Transverse colon (tissue), 4 donors: ENCODE data around the gene IPPK. TPM values are rescaled to one million over a fixed set of nuclear protein-coding genes. Genes with fewer than 3 reads are reported as not detected.
"Not testable (repeated sequence)": the region's sequence is repeated elsewhere in the genome, so short reads cannot be mapped to it uniquely, and the experiment has no call there.

Experiments used
- DNase-seq: peaks from one replicate; pipeline ENCODE4 v3.0.0-alpha.2; 2019
- H3K27ac ChIP-seq, 4 donors: fragments of 200-600 bp; sonication (generic); 2 replicates each; pipeline ENCODE4 v1.5.1; 2016 to 2018; ENCODE audit warnings: inconsistent platforms in 4 of 4
- H3K27me3 ChIP-seq: fragments of 200-600 bp; sonication (generic); 2 replicates; pipeline ENCODE4 v1.5.1; 2017; ENCODE audit warnings: inconsistent platforms
- H3K36me3 ChIP-seq, 4 donors: fragments of 200-600 bp; sonication (generic); 2 replicates each; pipeline ENCODE4 v1.5.1; 2017 to 2019; ENCODE audit warnings: inconsistent platforms in 4 of 4
- H3K4me1 ChIP-seq, 4 donors: fragments of 200-600 bp; sonication (generic); 2 replicates each; pipeline ENCODE4 v1.5.1; 2017 to 2020; ENCODE audit warnings: inconsistent platforms in 4 of 4
- H3K4me3 ChIP-seq, 4 donors: fragments of 200-600 bp; sonication (generic); 1 replicate in 1 of 4; 2 replicates in 3 of 4; pipeline versions ENCODE4 v1.5.1 to v1.6.1; 2017 to 2019; ENCODE audit warnings: inconsistent platforms in 4 of 4
- H3K9me3 ChIP-seq, 2 donors: fragments of 200-600 bp; sonication (generic); 2 replicates each; pipeline ENCODE4 v1.5.1; 2017 to 2019; ENCODE audit warnings: inconsistent platforms in 2 of 2
- CTCF ChIP-seq, 5 experiments: fragments of 200-600 bp in 3 of 5; fragments of 450-650 bp in 2 of 5; sonication (generic) in 3 of 5; IDR thresholded peaks; 1 replicate in 2 of 5; 2 replicates in 3 of 5; pipeline ENCODE4 v1.5.1; 2016 to 2017; ENCODE audit warnings: antibody characterized with exemption in 5 of 5, inconsistent platforms in 3 of 5, mild to moderate bottlenecking in 2 of 5, moderate library complexity in 1 of 5
- EP300 ChIP-seq: sonication (generic); formaldehyde crosslinking; IDR thresholded peaks from one replicate; pipeline ENCODE4 v1.6.1; 2017; ENCODE audit warnings: antibody characterized with exemption, low read depth
- POLR2A ChIP-seq: fragments of 450-650 bp; IDR thresholded peaks from one replicate; pipeline ENCODE4 v1.6.1; 2016; ENCODE audit warnings: antibody characterized with exemption, mild to moderate bottlenecking, moderate library complexity
- POLR2AphosphoS5 ChIP-seq, 3 donors: sonication (generic); formaldehyde crosslinking; IDR thresholded peaks; one replicate each; pipeline ENCODE4 v1.6.1; 2016; ENCODE audit warnings: antibody characterized with exemption in 3 of 3
- WGBS, 2 donors: methylation state at CpG; one replicate each; pipeline ENCODE4 v1.1.5; 2018; ENCODE audit warnings: low coverage in 1 of 2; 5-methylcytosine and 5-hydroxymethylcytosine counted together
- in situ Hi-C, 4 donors: fragments of 200-750 bp; cut with MboI; loops; one replicate each; pipeline versions ENCODE4 v1.15.0 to v1.15.1; 2017; ENCODE audit warnings: low sequenced_read_pairs in 3 of 4, low pct_ligation_motif_present in 1 of 4, low pct_unique_long_range_greater_than_20kb in 1 of 4
- intact Hi-C: fragments of 100-400 bp; cut with DNase I; formaldehyde crosslinking; loops from one replicate; pipeline ENCODE4 v1.15.1; 2023; ENCODE audit warnings: low total_unique reads
- total RNA-seq, 4 donors: library from RNA; depleted of rRNA; stranded (reverse); fragments of >200 nt; gene quantifications; one replicate each; pipeline ENCODE4 v1.1.0, GENCODE V29; 2016

IPPK gene
- total RNA-seq, 4 donors from 2014 or later: 6.2 to 12.2 (median 10.1) TPM

- no peak for DNase-seq
- Histone ChIP-seq H3K9me3 (no peaks in the 10 kb centered on the region), H3K36me3 (no peaks in the 10 kb centered on the region), H3K27me3 (no peaks in the 10 kb centered on the region), H3K27ac (no peak overlapping the region), H3K4me3 (no peak overlapping the region), H3K4me1 (peaks cover 0 to 2% (median 0%) of the 10 kb centered on the region in 4 donors)
- in situ Hi-C loops: loop anchor here in 3 of 4 donors (10.0 to 25.0 kb wide), 3 partner anchors 292 to 489 kb away; no protein-coding TSS in a partner anchor
- no peak for TF ChIP-seq POLR2AphosphoS5 (IDR thresholded peaks at IDR 0.05)
- intact Hi-C loops: no loop called here
Observed at GRCh38 chr9:92626484-92626883, 43.4 kb downstream of the IPPK start.

- H3K27me3 ChIP-seq, H3K4me1 ChIP-seq, intact Hi-C loops, H3K27ac ChIP-seq, H3K36me3 ChIP-seq, DNase-seq, H3K9me3 ChIP-seq, H3K4me3 ChIP-seq: not testable (repeated sequence)
- 89% methylated on average over 3 of the region's 3 CpGs; no CpG with 5 or more reads in 1 of the 2 donors for WGBS, 2 donors
- in situ Hi-C loops: loop anchor here in 1 of 4 donors (10.0 kb wide), 1 partner anchor 289 kb away; no protein-coding TSS in a partner anchor
Observed at GRCh38 chr9:92623936-92624335, 46.0 kb downstream of the IPPK start.

GRCh38 chr9:92620845-92621244 lies 49.1 kb downstream of the IPPK start:
- 98% methylated on average over 5 of the region's 5 CpGs; no CpG with 5 or more reads in 1 of the 2 donors for WGBS, 2 donors
- no peak for DNase-seq
- TF ChIP-seq POLR2AphosphoS5 (IDR thresholded peaks at IDR 0.05) (no peak), POLR2A (no peak), EP300 (no peak), CTCF (IDR thresholded peaks at IDR 0.05) (no peak)
- H3K36me3 ChIP-seq: no peaks in the 10 kb centered on the region
- H3K4me3 ChIP-seq: no peak overlapping the region
- H3K4me1 ChIP-seq: peaks cover 0 to 35% (median 7%) of the 10 kb centered on the region in 4 donors
- intact Hi-C loops: no loop called here
- in situ Hi-C loops: loop anchor here in 1 of 4 donors (10.0 kb wide), 1 partner anchor 286 kb away; no protein-coding TSS in a partner anchor
- peak overlapping the region; percentile 12 to 34 (median 32) for H3K27ac ChIP-seq
- no peaks in the 10 kb centered on the region for H3K27me3 ChIP-seq
- H3K9me3 ChIP-seq: no peaks in the 10 kb centered on the region

GRCh38 chr9:92619601-92620300 lies 50.2 kb downstream of the IPPK start:
- H3K27ac ChIP-seq: peak overlapping the region in 1 of 4 donors; percentile 12
- in situ Hi-C loops (loop anchor here in 1 of 4 donors (10.0 kb wide), 1 partner anchor 285 kb away; no protein-coding TSS in a partner anchor), intact Hi-C loops (loop anchor here (10.0 kb wide), 1 partner anchor 115 kb away; no protein-coding TSS in a partner anchor)
- no peaks in the 10 kb centered on the region for H3K36me3 ChIP-seq
- WGBS, 2 donors: 86% methylated on average over 24 of the region's 24 CpGs; no CpG with 5 or more reads in 1 of the 2 donors
- TF ChIP-seq EP300: no peak
- TF ChIP-seq POLR2A: no peak
- no peak for TF ChIP-seq POLR2AphosphoS5 (IDR thresholded peaks at IDR 0.05)
- no peak for TF ChIP-seq CTCF (IDR thresholded peaks at IDR 0.05)
- peaks cover 0 to 43% (median 7%) of the 10 kb centered on the region in 4 donors for H3K4me1 ChIP-seq
- H3K27me3 ChIP-seq: no peaks in the 10 kb centered on the region
- no peak overlapping the region for H3K4me3 ChIP-seq
- no peaks in the 10 kb centered on the region for H3K9me3 ChIP-seq
- DNase-seq: no peak

- intact Hi-C loops: loop anchor here (10.0 kb wide), 1 partner anchor 114 kb away; no protein-coding TSS in a partner anchor
- 70 to 85% methylated on average over 4 to 10 of the region's 10 CpGs for WGBS, 2 donors
- DNase-seq: no peak
- Histone ChIP-seq H3K27ac (peak overlapping the region; percentile 61 to 87 (median 73)), H3K4me3 (no peak overlapping the region), H3K27me3 (no peaks in the 10 kb centered on the region), H3K36me3 (no peaks in the 10 kb centered on the region), H3K9me3 (no peaks in the 10 kb centered on the region), H3K4me1 (peaks cover 0 to 42% (median 7%) of the 10 kb centered on the region in 4 donors)
- TF ChIP-seq EP300 (no peak), CTCF (IDR thresholded peaks at IDR 0.05) (no peak), POLR2A (no peak), POLR2AphosphoS5 (IDR thresholded peaks at IDR 0.05) (no peak)
- in situ Hi-C loops: no loop called here
Observed at GRCh38 chr9:92618633-92619225, 51.2 kb downstream of the IPPK start.
